Activated CD4-positive, alpha-beta T cell treated with anti-CD3 and anti-CD28 coated beads for 24 hours (primary cell): ENCODE results near the gene SLC1A2.

Experiments
- DNase-seq, 2 donors: peaks; one replicate each; pipeline ENCODE4 v3.0.0-alpha.2; 2020; ENCODE audit warnings: low read depth in 2 of 2

The SLC1A2 gene

DNA sequence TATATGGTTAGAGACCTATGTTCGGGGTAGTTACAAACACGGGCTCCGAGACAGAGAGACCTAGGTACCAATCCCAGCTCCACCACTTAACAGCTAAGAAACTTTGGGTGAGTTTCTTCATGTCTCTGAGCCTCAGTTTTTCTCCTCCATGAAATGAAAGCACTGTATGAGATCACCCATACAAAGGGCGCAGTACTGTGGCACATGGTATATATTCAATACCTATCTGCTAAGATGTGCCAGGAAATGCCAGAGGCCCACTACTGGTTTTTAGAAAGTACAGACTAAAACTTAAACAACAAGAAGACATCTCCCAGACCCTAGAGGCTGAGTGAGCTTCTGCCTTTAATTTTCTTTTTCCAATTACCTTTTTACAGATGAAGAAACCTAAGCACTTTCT lies 69.5 kb downstream of the SLC1A2 start:
- no peak for DNase-seq

DNA sequence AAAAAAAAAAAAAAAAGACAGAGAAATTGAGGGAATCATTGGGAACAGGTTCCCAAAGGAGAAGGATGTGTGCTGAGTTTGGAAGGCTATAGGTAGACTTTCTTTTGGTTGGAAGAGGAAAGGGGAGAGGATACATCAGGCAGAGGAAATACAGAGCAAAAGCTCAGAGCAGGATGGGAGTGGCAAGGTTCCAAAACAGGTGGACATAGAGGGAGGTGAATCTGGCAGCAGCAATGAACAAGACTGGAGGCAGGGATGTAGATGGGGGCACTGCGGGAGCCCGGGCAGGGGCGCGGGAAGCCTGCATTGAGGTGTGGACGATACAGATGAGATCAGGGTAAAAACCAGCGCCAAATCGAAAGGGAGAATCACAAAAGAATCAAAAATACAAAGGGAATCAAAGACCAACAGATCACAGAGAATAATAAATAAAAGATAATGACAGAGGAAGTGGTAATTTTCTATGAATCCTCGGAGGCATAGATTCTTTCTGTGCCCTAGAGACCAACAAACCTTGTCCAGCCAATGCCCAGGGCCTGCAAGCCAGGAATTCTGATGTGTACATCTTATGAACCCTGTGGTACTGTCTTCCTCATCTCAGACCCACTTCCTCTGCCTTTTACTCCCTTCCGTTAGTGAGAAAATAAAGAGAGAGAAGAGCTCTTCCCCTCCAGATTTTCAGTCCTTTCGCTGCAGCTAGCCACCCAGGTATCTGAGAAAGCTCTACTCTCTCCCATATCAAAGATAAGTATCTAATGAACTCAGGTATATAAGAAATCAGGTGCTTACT lies 70.3 kb downstream of the SLC1A2 start:
- DNase-seq: no peak

DNA sequence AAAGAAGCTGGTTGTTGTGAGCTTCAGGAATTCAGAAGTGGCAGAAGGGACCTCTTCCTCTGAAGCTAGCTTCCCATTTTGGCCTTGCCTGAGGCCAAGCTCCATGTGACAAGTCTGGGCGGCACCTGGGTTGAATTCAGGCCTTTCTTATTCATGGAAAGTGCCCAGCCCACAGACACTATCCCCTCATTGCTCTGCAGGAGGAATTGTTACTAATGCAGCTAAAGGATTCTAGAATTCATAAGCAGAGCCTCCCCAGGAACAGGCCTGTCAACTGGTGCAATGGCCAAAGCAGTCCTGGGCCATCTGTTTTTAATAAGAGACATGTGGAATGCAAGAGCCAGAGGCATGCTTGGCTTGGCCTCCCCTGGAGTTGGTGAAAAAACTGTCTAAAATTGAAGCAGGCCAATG lies 71.4 kb downstream of the SLC1A2 start:
- DNase-seq: no peak

DNA sequence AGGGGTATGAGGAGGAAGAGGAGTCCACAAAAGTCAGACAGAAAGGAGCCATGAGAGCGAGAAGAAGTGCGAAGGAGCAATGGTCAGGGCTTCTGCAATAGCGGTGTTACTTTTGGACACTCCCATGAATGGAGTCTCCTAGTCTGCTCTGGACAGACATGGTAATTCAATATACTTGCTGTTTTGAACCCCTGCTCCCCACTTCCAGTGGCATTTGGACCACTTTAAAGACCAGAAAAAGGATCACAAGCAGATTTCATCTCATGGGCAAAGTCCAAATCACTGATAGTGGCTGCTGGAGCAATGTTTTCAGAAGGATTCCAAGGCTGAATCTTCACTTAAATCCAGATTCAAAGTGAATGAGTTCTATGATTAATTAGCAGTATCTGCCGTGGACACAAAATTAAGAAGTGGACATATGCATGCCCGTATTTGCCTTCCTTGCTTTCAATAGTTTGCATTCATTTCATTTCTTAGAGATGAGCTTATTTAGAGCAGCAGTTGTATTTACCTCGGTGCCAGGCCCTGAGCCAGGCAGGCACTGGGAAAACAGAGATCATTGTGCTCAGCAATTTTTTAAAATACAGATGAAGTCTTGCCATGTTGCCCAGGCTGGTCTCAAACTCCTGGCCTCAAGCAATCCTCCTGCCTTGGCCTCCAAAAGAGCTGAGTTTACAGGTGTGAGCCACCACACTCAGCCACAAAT lies 72.0 kb downstream of the SLC1A2 start:
- no peak for DNase-seq

DNA sequence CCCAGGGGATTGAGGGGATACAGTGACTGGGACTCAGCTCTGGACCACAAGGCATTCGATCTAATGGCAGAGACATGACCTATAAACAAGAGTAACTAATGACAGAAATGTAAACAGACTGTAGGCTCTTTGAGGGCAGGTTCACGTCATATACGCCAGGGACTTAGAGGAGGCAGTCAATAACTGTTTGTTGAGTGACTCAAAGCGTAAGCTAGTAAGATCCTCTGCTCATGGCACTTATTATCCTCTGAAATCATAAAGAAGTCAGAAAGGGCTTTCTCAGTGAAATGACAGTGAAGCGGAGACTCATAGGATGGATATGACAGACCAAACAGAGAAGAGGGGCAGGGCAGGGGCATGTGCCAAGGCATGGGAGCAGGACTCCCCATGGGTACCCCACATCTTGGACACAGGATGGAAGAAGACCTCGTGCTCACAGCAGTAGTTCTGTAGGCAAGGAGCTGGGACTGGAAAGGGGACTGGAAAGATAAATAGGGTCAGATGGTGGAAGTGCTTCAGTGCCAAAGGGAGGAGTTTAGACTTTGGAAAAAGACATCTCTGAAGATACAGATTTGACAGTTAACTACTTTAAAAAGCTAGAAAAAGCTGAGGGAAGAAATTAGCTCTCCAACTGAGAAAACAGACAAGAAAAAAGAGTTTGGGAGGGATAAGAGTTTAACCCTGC lies 72.7 kb downstream of the SLC1A2 start:
- DNase-seq: no peak

DNA sequence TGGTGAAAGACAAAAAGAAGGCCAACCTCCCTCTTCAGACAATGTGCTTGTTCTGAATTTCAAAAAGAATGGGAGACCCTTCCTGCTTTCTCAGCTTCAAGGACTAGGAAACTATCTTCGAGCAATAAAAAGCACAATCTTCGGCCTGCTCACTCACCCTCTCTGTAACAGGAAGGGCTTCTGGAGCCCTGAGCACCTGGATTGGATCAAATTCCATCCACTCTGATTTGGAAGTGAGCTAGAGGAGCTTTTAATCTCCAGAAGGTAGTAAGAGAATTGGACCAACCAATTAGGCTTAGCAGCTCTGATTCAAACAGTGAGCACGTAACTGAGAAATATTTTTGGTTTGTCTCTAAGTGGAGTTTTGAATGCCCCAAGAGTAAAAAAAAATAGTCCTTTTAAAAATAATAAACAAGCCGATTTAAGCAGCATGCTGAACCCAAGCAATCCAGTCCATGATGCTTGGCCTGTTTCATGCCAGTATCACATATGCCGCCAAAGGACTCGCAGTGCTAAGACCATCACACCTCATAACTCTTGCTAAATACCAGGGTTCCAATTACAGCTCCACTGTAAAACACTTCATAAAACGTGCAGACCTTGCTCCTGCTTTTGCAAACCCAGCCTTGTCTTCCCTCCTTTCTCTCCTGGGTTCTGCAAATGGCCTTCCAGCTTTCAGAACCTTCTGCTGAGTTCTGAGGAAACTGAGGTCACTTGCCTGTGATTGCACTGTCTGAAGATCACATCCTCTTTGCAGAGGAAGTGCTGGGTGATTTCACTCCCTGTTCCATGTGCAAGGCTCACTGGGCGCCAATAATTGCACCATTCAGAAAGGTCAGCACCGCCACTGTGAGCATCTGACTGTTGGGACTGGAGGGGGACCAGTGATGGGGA lies 74.4 kb downstream of the SLC1A2 start:
- DNase-seq: no peak

DNA sequence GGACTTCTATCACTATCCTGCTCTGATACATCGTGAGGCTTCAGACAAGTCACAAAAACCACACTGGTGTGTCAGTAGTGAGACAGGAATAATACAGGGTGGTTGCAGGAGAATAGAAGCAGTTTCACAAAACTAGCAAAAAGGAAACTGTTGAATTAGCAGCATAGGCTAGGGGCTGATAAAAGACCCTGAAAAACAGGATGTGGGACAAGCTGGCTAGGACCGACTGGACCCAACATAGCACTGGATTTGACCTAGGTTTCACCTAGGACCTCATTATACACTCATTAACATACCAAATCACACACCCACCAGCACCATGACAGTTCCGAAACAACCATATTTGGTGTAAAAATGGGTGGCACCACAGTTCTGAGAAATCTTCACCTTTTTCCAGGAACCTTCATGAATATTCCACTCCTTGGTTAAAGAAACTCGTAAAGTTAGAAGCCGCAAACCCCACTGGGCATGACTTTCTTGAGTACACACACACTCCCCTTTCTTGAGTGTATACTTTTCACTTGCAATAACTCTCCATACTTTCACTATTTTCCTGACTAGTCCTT lies 76.2 kb downstream of the SLC1A2 start:
- DNase-seq: peak in 1 of 2 donors; percentile 25

DNA sequence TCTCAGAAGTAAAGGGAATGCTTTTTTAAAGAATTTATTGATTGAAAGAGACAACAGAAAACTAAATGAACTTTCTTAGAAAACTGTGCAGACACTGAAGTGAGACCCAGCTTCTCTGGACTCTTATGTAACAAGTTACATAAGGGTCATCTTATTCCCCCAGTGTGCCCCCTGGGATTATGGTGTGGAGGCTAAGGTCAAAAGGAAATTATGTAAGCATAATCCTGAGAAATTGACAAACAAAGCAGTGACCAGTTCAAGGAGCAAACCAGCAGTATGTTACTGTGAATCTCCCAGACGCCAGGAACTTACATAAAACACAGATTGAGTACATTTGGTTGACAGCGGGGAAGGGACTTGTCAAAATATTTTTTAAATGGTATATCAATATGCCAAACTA lies 78.6 kb downstream of the SLC1A2 start:
- DNase-seq: no peak

DNA sequence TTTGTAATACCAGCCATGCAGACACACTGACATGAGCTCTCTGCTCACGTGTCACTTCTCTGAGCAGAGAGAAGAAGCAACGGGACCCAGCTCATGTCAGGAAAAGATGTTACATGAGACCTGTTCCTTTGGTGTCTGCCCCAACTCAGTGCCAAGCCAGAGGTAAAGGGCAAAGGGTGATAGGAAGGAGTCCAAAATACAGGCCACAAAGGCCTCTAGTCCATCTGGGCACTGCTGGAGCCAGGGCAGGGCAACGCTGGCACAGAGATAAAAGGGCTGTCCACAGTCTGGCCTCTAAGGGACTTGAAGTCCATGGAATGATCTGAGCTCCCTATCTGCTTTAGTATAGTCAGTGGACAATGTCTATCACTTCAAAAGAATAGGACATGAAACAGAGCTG lies 79.3 kb downstream of the SLC1A2 start:
- no peak for DNase-seq

DNA sequence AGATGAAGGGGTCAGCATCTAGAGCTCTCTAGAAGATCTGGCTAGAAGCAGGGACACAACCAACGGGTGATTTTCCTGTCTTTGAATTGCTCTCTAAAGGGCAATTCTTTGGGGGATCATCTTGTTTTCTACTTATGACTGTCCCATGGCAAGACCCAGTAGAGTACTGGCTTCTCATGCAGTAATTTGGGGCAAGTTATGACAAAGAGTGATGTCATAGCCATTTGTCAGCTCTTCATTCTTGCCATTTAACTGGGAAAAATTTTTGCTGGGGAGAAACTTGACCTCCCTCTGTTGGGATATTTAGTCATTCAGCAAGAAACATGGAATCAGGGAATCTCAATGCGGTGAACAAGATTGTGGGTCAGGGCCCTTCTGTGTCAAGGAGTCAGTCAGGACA lies 80.4 kb downstream of the SLC1A2 start:
- DNase-seq: no peak

DNA sequence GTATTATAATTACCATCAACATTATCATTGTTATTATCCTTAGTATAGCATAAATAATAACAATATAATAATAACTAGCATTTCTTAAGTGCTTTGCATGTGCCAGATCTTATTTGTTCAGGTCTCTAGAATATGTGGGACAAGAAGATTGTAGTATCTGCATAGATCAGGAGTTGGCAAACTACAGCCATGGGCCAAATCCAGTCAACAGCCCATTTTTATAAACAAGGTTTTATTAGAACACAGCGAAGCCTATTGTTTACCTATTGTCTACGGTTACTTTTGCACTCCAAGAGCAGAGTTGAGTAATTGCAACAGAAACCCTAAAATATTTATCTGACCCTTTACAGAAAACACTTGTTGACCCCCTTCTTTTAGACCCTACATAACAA lies 81.4 kb downstream of the SLC1A2 start:
- DNase-seq: no peak

DNA sequence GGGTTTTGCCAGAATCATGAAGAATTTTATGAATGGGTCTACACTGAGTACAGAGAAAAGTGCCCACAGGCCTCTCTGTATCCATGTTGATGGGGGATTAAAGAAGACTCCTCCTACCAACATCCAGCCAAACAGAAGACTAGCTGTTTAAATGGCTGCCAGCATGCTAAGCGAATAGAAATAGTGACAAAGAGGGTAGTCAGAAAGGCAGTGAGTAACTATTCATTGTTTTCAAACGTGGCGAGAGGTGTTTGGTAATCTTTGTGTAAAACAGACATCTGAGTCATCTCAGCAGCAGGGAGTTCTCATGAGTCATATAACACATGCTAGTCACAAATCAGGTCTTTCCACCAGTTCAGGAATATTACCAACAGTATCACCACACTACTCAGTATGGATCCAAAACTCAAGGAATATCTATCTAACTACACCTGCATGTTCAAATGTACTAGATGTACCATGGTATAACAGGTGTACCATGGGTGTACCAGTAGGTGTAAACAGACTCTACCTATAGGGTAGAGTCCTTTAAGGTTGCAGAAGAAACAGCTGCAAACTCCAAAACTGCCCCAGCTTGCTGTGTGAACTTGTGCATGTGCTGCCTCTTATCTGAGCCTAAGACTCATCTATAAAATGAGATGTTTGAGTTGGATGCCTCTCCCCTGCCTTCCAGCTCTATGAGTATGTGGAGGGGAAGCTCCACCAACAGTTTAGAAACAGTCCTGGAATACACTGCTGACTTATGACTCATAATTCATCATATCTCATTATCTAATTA lies 82.0 kb downstream of the SLC1A2 start:
- DNase-seq: peak in 1 of 2 donors; percentile 14

DNA sequence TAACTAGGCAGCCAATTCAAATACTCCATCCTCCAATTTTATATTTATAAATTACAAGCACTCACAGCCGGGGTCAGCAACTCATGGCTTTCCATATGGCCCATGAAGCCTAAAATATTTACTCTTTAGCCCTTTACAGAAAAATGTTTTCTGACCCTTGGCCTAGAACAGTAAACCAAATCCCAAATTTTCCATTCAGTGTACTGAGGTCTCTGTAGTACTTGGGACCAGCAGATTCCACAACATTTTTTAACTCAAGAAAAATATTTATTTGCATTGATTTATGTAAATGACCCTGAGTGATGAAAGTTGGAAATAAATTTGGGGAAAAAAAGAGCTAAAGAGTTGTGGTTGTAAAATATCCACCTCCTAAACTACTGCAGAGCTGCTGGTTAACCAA lies 82.6 kb downstream of the SLC1A2 start:
- no peak for DNase-seq

DNA sequence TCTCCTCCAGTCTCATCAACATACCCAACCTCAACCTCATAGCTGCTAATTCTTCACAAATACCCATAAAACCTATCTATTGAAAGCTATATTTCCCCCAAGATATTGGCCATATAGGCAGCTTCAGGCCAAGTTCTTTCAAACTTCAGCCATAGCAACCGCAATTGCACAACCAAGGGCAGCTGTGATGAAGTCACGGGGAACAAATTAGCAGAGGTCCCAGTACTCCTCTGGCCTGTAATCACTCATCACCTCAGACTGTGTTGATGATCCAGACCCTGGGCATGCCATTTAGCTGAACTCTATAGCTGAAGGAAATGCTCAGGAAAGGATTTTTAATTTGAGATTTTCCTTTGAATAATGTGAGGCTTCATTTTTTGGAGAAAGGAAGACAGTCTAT lies 84.1 kb downstream of the SLC1A2 start:
- DNase-seq: no peak

DNA sequence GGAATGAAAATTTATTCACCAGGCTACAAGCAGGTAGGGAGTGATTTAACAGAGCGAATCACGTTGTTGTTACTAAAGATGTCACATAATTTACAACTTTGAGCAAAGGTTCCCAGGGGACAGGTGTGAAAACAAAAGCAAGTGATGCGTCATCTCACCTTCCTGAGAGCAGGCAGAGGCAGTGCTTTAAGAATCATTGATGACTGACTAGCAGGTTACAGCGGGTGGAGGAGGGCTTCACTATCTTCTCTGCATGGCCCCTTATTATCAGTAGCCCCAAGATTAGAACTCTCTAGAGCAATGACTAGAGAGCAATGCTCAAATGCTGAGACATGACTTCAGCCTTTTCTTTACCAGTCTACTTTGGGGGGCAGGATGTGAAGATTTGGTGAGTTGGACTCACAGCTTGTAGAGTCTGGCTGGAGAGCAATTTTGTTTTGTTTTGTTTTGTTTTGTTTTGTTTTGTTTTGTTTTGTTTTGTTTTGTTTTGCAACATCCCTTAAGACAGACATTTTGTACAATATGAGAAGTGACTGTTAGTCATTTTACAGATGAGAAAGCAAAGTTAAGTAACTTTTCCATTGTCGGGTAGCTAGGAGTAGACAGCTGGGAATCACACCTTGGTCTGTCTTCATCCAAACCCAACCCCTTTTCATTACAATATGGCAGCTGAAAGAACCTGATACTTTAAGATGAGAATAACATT lies 84.8 kb downstream of the SLC1A2 start:
- no peak for DNase-seq

DNA sequence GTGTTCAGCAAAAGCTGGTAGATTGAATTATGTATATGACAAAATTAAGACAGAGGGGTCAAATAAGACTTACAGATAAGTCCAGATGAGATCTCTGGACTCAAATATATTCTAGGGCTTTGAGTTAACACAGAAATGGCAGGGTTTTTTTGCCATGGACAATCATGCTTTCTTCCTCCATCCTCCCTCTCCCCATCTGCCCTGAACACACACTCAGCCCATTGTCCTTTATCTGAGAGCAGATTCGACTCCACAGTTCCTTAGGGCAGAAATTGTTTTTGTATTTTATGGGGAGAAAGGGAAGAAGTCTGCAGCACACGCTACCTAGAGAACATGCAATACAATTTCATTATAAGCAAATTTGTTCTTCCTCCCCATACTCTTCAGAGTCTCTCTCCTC lies 86.8 kb downstream of the SLC1A2 start:
- no peak for DNase-seq

DNA sequence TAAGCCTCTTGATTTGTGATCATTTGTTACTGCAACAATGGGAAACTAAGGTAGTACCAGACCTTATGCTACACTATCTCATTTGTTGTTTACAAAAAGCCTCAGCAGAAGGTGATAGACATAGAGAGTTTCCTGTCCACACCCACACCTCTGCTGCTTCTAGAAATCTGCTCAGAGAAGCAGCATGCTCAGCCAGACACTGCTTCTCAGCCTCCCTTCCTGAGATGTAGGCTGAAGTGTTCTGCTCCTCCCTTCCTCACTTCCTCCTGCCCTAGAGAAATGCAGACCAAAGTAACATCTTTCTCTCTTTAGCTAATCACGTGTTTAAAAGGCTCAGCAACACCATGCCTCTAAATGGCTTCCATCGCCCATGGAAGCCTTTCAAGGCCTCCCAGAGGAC lies 88.4 kb downstream of the SLC1A2 start:
- peak in 1 of 2 donors; percentile 12 for DNase-seq

DNA sequence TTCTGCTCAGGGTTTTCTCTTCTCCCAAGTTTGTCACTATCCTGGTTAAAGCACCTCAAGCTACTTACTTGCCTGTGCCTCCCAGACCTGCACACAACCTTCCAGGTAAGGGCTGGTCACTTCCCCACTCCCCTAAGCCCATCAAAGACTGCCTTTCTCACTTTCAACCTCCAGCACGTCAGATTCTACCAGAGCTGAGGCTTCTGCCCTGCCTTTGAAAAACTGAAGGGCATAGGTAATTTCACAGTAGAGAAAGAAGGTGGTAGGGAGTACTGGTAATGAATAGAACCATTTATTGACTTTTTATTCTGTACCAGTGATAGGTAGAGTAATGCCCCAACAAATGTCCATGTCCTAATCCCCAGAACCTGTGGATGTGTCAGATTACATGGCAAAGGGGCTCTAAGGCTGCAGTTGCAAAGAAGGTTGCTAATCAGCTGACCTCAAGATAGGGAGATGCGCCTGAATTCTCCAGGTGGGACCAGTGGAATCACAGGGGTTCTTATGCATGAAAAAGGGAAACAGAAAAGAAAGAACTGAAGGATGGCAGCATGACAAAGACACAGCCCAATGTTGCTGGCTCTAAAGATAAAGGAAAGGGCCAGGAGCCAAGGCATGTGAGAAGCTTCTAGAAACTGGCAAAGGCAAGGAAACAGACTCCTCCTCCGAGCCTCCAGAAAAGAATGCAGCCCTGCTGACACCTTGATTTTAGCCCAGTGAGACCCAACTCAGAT lies 89.0 kb downstream of the SLC1A2 start:
- DNase-seq: no peak

DNA sequence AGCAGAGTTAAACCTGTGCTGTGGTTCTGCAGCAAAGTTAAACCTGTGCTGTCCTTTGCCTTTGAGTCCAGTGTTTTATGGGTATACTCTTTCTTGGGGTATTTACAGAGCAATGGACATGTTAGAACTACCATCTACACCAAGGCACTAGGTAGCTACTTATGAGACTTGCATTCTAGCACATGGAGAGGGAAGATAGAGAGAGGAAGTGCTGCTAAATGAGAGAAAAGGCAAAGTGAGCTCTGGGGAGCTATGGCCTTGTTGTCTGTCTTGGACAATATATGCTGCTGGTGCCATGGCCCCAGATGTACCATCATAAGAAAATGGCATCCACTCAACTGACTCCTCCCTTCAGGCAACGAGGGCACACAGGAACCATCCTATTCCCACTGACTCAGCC lies 91.5 kb downstream of the SLC1A2 start:
- no peak for DNase-seq
